Transverse colon (tissue), 4 donors: ENCODE results near the gene SDC3. TPM values are rescaled to one million over a fixed set of nuclear protein-coding genes. Genes with fewer than 3 reads are reported as not detected.

ENCODE experiments used
- DNase-seq: peaks from one replicate; pipeline ENCODE4 v3.0.0-alpha.2; 2019
- H3K27ac ChIP-seq, 4 donors: fragments of 200-600 bp; sonication (generic); 2 replicates each; pipeline ENCODE4 v1.5.1; 2016 to 2018; ENCODE audit warnings: inconsistent platforms in 4 of 4
- H3K27me3 ChIP-seq: fragments of 200-600 bp; sonication (generic); 2 replicates; pipeline ENCODE4 v1.5.1; 2017; ENCODE audit warnings: inconsistent platforms
- H3K36me3 ChIP-seq, 4 donors: fragments of 200-600 bp; sonication (generic); 2 replicates each; pipeline ENCODE4 v1.5.1; 2017 to 2019; ENCODE audit warnings: inconsistent platforms in 4 of 4
- H3K4me1 ChIP-seq, 4 donors: fragments of 200-600 bp; sonication (generic); 2 replicates each; pipeline ENCODE4 v1.5.1; 2017 to 2020; ENCODE audit warnings: inconsistent platforms in 4 of 4
- H3K4me3 ChIP-seq, 4 donors: fragments of 200-600 bp; sonication (generic); 1 replicate in 1 of 4; 2 replicates in 3 of 4; pipeline versions ENCODE4 v1.5.1 to v1.6.1; 2017 to 2019; ENCODE audit warnings: inconsistent platforms in 4 of 4
- H3K9me3 ChIP-seq, 2 donors: fragments of 200-600 bp; sonication (generic); 2 replicates each; pipeline ENCODE4 v1.5.1; 2017 to 2019; ENCODE audit warnings: inconsistent platforms in 2 of 2
- EP300 ChIP-seq: sonication (generic); formaldehyde crosslinking; IDR thresholded peaks from one replicate; pipeline ENCODE4 v1.6.1; 2017; ENCODE audit warnings: antibody characterized with exemption, low read depth
- POLR2A ChIP-seq: fragments of 450-650 bp; IDR thresholded peaks from one replicate; pipeline ENCODE4 v1.6.1; 2016; ENCODE audit warnings: antibody characterized with exemption, mild to moderate bottlenecking, moderate library complexity
- POLR2AphosphoS5 ChIP-seq, 3 donors: sonication (generic); formaldehyde crosslinking; IDR thresholded peaks; one replicate each; pipeline ENCODE4 v1.6.1; 2016; ENCODE audit warnings: antibody characterized with exemption in 3 of 3
- WGBS, 2 donors: methylation state at CpG; one replicate each; pipeline ENCODE4 v1.1.5; 2018; ENCODE audit warnings: low coverage in 1 of 2; 5-methylcytosine and 5-hydroxymethylcytosine counted together
- in situ Hi-C, 4 donors: fragments of 200-750 bp; cut with MboI; loops; one replicate each; pipeline versions ENCODE4 v1.15.0 to v1.15.1; 2017; ENCODE audit warnings: low sequenced_read_pairs in 3 of 4, low pct_ligation_motif_present in 1 of 4, low pct_unique_long_range_greater_than_20kb in 1 of 4
- intact Hi-C: fragments of 100-400 bp; cut with DNase I; formaldehyde crosslinking; loops from one replicate; pipeline ENCODE4 v1.15.1; 2023; ENCODE audit warnings: low total_unique reads
- total RNA-seq, 4 donors: library from RNA; depleted of rRNA; stranded (reverse); fragments of >200 nt; gene quantifications; one replicate each; pipeline ENCODE4 v1.1.0, GENCODE V29; 2016
- TF ChIP-seq, protein P1 (sequence below), 5 experiments: fragments of 200-600 bp in 3 of 5; fragments of 450-650 bp in 2 of 5; sonication (generic) in 3 of 5; IDR thresholded peaks; 1 replicate in 2 of 5; 2 replicates in 3 of 5; pipeline ENCODE4 v1.5.1; 2016 to 2017; ENCODE audit warnings: antibody characterized with exemption in 5 of 5, inconsistent platforms in 3 of 5, mild to moderate bottlenecking in 2 of 5, moderate library complexity in 1 of 5

Gene SDC3
- total RNA-seq, 4 donors from 2014 or later, result 7.9 to 35.4 (median 10.1) TPM

DNA sequence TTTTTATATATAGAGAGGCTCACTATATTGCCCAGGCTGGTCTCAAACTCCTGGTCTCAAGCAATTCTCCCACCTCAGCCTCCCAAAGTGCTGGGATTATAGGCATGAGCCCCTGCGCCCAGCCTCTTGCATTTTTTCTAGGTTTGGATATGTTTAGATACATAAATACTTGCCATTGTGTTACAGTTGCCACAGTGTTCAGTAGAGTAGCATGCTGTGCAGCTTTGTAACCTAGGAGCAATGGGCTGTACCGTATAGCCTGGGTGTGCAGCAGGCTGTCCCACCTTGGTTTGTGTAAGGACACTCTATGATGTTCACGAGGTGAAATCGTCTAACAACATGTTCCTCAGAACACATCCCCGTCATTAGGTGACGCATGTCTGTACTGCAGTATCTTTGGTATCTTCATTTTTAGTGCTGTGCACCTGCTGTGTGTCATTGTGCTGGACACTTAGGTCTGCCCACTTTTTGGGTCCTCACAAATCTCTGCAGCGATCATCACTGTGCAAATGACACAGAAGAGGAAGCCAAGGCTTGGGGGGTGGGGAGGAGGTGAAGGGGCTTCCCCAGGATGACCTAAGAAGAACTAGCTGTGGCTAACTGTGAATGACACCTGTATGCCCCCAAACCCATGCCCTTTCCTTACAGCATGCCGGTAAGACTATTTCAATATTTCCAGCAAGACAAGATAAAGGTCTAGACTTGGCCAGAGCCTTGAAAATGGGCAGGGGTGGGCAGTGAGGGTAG lies 44.5 kb downstream of the SDC3 start:
- no peak overlapping the region for H3K27ac ChIP-seq
- H3K36me3 ChIP-seq, result no peaks in the 10 kb centered on the region
- TF ChIP-seq, protein P1, sequence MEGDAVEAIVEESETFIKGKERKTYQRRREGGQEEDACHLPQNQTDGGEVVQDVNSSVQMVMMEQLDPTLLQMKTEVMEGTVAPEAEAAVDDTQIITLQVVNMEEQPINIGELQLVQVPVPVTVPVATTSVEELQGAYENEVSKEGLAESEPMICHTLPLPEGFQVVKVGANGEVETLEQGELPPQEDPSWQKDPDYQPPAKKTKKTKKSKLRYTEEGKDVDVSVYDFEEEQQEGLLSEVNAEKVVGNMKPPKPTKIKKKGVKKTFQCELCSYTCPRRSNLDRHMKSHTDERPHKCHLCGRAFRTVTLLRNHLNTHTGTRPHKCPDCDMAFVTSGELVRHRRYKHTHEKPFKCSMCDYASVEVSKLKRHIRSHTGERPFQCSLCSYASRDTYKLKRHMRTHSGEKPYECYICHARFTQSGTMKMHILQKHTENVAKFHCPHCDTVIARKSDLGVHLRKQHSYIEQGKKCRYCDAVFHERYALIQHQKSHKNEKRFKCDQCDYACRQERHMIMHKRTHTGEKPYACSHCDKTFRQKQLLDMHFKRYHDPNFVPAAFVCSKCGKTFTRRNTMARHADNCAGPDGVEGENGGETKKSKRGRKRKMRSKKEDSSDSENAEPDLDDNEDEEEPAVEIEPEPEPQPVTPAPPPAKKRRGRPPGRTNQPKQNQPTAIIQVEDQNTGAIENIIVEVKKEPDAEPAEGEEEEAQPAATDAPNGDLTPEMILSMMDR (IDR thresholded peaks at IDR 0.05), result no peak
- TF ChIP-seq EP300, result no peak
- intact Hi-C loops, result no loop called here
- H3K4me3 ChIP-seq, result no peak overlapping the region
- no peaks in the 10 kb centered on the region for H3K4me1 ChIP-seq
- WGBS, 2 donors, result 74 to 100% methylated on average over 1 to 8 of the region's 8 CpGs
- no peak for DNase-seq
- in situ Hi-C loops, result no loop called here
- H3K9me3 ChIP-seq, result no peaks in the 10 kb centered on the region
- no peaks in the 10 kb centered on the region for H3K27me3 ChIP-seq

DNA sequence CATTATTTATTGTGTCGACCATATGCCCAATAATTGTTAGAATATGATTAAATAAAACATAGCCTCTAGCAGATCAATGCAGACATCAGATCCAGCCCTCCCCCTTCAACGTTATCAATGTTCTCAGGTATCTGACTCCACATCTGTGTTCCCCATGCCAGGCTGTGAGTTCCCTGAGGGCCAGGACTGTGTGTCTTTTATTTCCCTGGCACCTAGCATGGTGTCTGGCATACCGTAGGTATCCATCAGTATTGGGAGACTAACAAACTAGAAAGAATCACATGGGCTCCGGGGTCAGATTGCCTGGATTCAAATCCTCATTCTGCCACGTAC lies 48.3 kb downstream of the SDC3 start:
- H3K27ac ChIP-seq, result no peak overlapping the region
- no peak for DNase-seq
- H3K4me3 ChIP-seq, result no peak overlapping the region
- H3K36me3 ChIP-seq, result no peaks in the 10 kb centered on the region
- no peaks in the 10 kb centered on the region for H3K27me3 ChIP-seq
- H3K4me1 ChIP-seq, result no peaks in the 10 kb centered on the region
- TF ChIP-seq POLR2AphosphoS5 (IDR thresholded peaks at IDR 0.05) (no peak), EP300 (no peak), POLR2A (no peak)
- TF ChIP-seq, protein P1 (IDR thresholded peaks at IDR 0.05), result no peak
- H3K9me3 ChIP-seq, result no peaks in the 10 kb centered on the region
- WGBS, 2 donors, result 86 to 100% methylated on average over 1 to 5 of the region's 5 CpGs
- intact Hi-C loops, result no loop called here
- in situ Hi-C loops, result no loop called here

DNA sequence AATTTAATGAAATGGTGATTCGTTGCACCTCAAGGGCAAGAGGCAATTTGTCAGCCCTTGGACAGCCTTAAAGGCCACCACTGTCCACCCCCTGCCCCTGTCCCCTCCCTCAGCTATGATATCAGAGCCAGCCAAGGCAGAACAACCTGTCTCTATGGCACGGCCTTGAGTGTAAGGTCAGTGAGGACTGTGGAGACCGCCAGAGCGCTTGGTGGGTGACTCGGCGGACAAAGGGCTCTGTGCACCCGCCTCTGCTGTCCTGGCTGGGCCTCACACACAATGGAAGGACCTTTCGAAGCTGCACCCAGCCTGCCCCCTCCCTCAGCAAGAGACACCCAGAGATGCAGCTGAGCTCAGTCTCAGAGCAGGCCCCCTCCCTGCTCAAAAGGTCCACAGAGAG lies 50.6 kb downstream of the SDC3 start:
- in situ Hi-C loops, result no loop called here
- H3K27ac ChIP-seq, result no peak overlapping the region
- no peak overlapping the region for H3K4me3 ChIP-seq
- no peaks in the 10 kb centered on the region for H3K36me3 ChIP-seq
- no peak for DNase-seq
- intact Hi-C loops, result no loop called here
- H3K9me3 ChIP-seq, result no peaks in the 10 kb centered on the region
- H3K27me3 ChIP-seq, result no peaks in the 10 kb centered on the region
- 96 to 100% methylated on average over 1 to 5 of the region's 8 CpGs for WGBS, 2 donors
- H3K4me1 ChIP-seq, result peaks cover 0 to 4% (median 0%) of the 10 kb centered on the region in 4 donors
- no peak for TF ChIP-seq EP300
- no peak for TF ChIP-seq POLR2A
- no peak for TF ChIP-seq POLR2AphosphoS5 (IDR thresholded peaks at IDR 0.05)
- TF ChIP-seq, protein P1 (IDR thresholded peaks at IDR 0.05), result no peak

DNA sequence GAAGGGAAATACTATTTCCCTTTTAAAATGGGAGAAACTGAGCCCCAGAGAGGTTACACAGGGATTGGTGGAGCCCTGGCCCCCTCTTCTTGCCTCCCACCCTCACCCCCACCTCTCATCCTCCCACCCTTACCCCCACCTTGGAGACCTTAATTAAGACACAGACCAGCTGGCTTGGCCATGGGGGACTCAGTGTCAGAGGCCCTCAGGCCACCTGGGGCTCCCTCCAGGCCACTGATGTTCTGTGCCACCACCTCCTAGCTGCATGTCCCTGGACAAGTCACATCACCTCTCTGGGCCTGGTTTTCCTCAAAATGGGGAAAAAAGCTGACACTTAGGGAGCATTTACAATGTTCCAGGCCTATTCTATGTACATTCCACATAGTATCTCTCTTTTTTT lies 51.5 kb downstream of the SDC3 start:
- intact Hi-C loops, result no loop called here
- TF ChIP-seq, protein P1 (IDR thresholded peaks at IDR 0.05), result no peak
- TF ChIP-seq POLR2AphosphoS5 (IDR thresholded peaks at IDR 0.05) (no peak), EP300 (no peak), POLR2A (no peak)
- H3K27ac ChIP-seq, result peak overlapping the region in 2 of 4 donors; percentile 8 to 34
- H3K4me3 ChIP-seq, result no peak overlapping the region
- in situ Hi-C loops, result no loop called here
- DNase-seq, result no peak
- no peaks in the 10 kb centered on the region for H3K9me3 ChIP-seq
- H3K27me3 ChIP-seq, result no peaks in the 10 kb centered on the region
- no peaks in the 10 kb centered on the region for H3K36me3 ChIP-seq
- H3K4me1 ChIP-seq, result peaks cover 0 to 4% (median 1%) of the 10 kb centered on the region in 4 donors
